SK-N-SH (cell line): Measurements from ENCODE around the gene PXDN. TPM values are rescaled to one million over a fixed set of nuclear protein-coding genes. Genes with fewer than 3 reads are reported as not detected.

Experiments
- CTCF ChIA-PET: fragments of 300-600, 350-600 bp; formaldehyde crosslinking; extraction: SDS; loops from one replicate; lab custom pipeline; 2021; lab: Yijun Ruan, JAX
- POLR2A ChIA-PET: fragments of 350-600 bp; sonication (Branson Sonifier 250); formaldehyde crosslinking; extraction: SDS; loops from one replicate; lab custom pipeline; 2020; ENCODE audit warnings: antibody characterized with exemption, inconsistent platforms; lab: Yijun Ruan, JAX
- DNase-seq: peaks from one replicate; pipeline ENCODE4 v3.0.0; 2012
- H2AFZ ChIP-seq: fragments of 200-600 bp; sonication (generic); 2 replicates; pipeline ENCODE4 v1.8.1; 2016; ENCODE audit warnings: antibody characterized with exemption, mild to moderate bottlenecking, low read depth
- H3F3A ChIP-seq: fragments of 200-600 bp; sonication (generic); replicated peaks from 2 replicates; pipeline ENCODE3; 2016; ENCODE audit warnings: antibody characterized with exemption, mild to moderate bottlenecking; ENCODE audit not compliant: insufficient read depth
- H3K27ac ChIP-seq, 2 experiments: fragments of 200-500 bp in 1 of 2; fragments of 200-600 bp in 1 of 2; sonication (Bioruptor generic) in 1 of 2; sonication (generic), shearing (Covaris generic) in 1 of 2; 2 replicates each; pipeline versions ENCODE4 v1.5.1 to v1.6.1; 2014 to 2016; ENCODE audit warnings: low read depth in 2 of 2, inconsistent platforms in 1 of 2, low read length in 1 of 2, mild to moderate bottlenecking in 1 of 2, mixed read lengths in 1 of 2
- H3K27me3 ChIP-seq: fragments of 200-600 bp; sonication (generic), shearing (Covaris generic); 2 replicates; pipeline ENCODE4 v1.6.1; 2016; ENCODE audit warnings: mixed run types; ENCODE audit not compliant: insufficient read depth
- H3K36me3 ChIP-seq, 2 experiments: fragments of 200-500 bp in 1 of 2; fragments of 200-600 bp in 1 of 2; sonication (Bioruptor generic) in 1 of 2; sonication (generic) in 1 of 2; replicated peaks in 1 of 2; 2 replicates each; pipeline versions ENCODE3 to v1.5.1; 2014 to 2016; ENCODE audit warnings: low read length in 1 of 2, mild to moderate bottlenecking in 1 of 2; ENCODE audit not compliant: insufficient read depth in 2 of 2, control insufficient read depth in 1 of 2
- H3K4me1 ChIP-seq, 2 experiments: fragments of 200-500 bp in 1 of 2; fragments of 200-600 bp in 1 of 2; sonication (Bioruptor generic) in 1 of 2; sonication (generic), shearing (Covaris generic) in 1 of 2; 2 replicates each; pipeline versions ENCODE4 v1.5.1 to v1.6.1; 2014 to 2016; ENCODE audit warnings: low read depth in 1 of 2, low read length in 1 of 2, mixed run types in 1 of 2; ENCODE audit not compliant: insufficient read depth in 2 of 2, control insufficient read depth in 1 of 2
- H3K4me2 ChIP-seq: fragments of 200-600 bp; sonication (generic), shearing (Covaris generic); 2 replicates; pipeline ENCODE4 v1.6.1; 2017; ENCODE audit warnings: mixed run types
- H3K4me3 ChIP-seq, 2 experiments: fragments of 200-500 bp in 1 of 2; fragments of 200-600 bp in 1 of 2; sonication (Bioruptor generic) in 1 of 2; sonication (generic), shearing (Covaris generic) in 1 of 2; 2 replicates each; pipeline versions ENCODE4 v1.5.1 to v1.8.1; 2014 to 2016; ENCODE audit warnings: low read depth in 2 of 2, inconsistent platforms in 1 of 2, low read length in 1 of 2, mild to moderate bottlenecking in 1 of 2, mixed read lengths in 1 of 2, moderate library complexity in 1 of 2
- H3K79me2 ChIP-seq: fragments of 200-600 bp; sonication (generic); 2 replicates; pipeline ENCODE4 v1.8.1; 2017; ENCODE audit warnings: mild to moderate bottlenecking; ENCODE audit not compliant: insufficient read depth
- H3K9ac ChIP-seq: fragments of 200-600 bp; sonication (generic); 2 replicates; pipeline ENCODE4 v1.6.1; 2017; ENCODE audit warnings: mixed run types
- H3K9me2 ChIP-seq: fragments of 200-600 bp; sonication (generic); 2 replicates; pipeline ENCODE4 v1.6.1; 2017; ENCODE audit warnings: mixed run types
- H3K9me3 ChIP-seq: fragments of 200-600 bp; sonication (generic); 2 replicates; pipeline ENCODE4 v1.6.1; 2017; ENCODE audit warnings: mixed run types, mild to moderate bottlenecking, moderate library complexity
- H4K20me1 ChIP-seq: fragments of 200-600 bp; sonication (generic); 2 replicates; pipeline ENCODE4 v1.6.1; 2017; ENCODE audit warnings: mild to moderate bottlenecking, mixed run types; ENCODE audit not compliant: insufficient read depth
- CTCF ChIP-seq: fragments of 200-600 bp; sonication (generic); IDR thresholded peaks from 2 replicates; pipeline ENCODE4 v1.6.1; 2017; ENCODE audit warnings: antibody characterized with exemption, mild to moderate bottlenecking, moderate library complexity
- ELF1 ChIP-seq: IDR thresholded peaks from 2 replicates; pipeline ENCODE4 v1.4.0; 2012
- EP300 ChIP-seq, 2 experiments: IDR thresholded peaks; 2 replicates each; pipeline versions ENCODE4 v1.4.0 to v1.6.1; 2012; ENCODE audit warnings: borderline replicate concordance in 1 of 2, low read depth in 1 of 2, low read length in 1 of 2
- GABPA ChIP-seq: IDR thresholded peaks from 2 replicates; pipeline ENCODE4 v1.4.0; 2012; ENCODE audit warnings: low read depth, mild to moderate bottlenecking
- GATA2 ChIP-seq: sonication (generic); formaldehyde crosslinking; IDR thresholded peaks from 2 replicates; pipeline ENCODE4 v1.5.0; 2020; ENCODE audit warnings: mild to moderate bottlenecking, missing genetic modification reagents
- JUND ChIP-seq: IDR thresholded peaks from 2 replicates; pipeline ENCODE4 v1.4.0; 2012
- MXI1 ChIP-seq: IDR thresholded peaks from 2 replicates; pipeline ENCODE4 v1.6.1; 2012; ENCODE audit warnings: mild to moderate bottlenecking, low read depth, low read length, improper control_type of control experiment
- NRF1 ChIP-seq: IDR thresholded peaks from 2 replicates; pipeline ENCODE4 v1.6.1; 2012; ENCODE audit warnings: low read depth, mild to moderate bottlenecking, low read length
- POLR2AphosphoS5 ChIP-seq: IDR thresholded peaks from 2 replicates; pipeline ENCODE4 v1.6.1; 2012; ENCODE audit warnings: low read depth, low read length
- RCOR1 ChIP-seq: fragments of 150-350 bp; IDR thresholded peaks from 2 replicates; pipeline ENCODE4 v1.6.1; 2017; ENCODE audit warnings: antibody characterized with exemption, low read length
- RXRA ChIP-seq: IDR thresholded peaks from 2 replicates; pipeline ENCODE4 v1.4.0; 2012; ENCODE audit warnings: low read depth, mild to moderate bottlenecking, borderline replicate concordance
- SIN3A ChIP-seq: IDR thresholded peaks from 2 replicates; pipeline ENCODE4 v1.6.1; 2012; ENCODE audit warnings: low read depth, mild to moderate bottlenecking, low read length, moderate library complexity, borderline replicate concordance
- TAF1 ChIP-seq: IDR thresholded peaks from 2 replicates; pipeline ENCODE4 v1.6.1; 2012; ENCODE audit warnings: low read depth, mild to moderate bottlenecking, low read length, moderate library complexity, borderline replicate concordance
- TCF12 ChIP-seq: IDR thresholded peaks from 2 replicates; pipeline ENCODE4 v1.4.0; 2012
- USF2 ChIP-seq: fragments of 150-350 bp; IDR thresholded peaks from 2 replicates; pipeline ENCODE4 v1.6.1; 2017; ENCODE audit warnings: antibody characterized with exemption, low read length, low read depth, borderline replicate concordance
- WGBS: methylation state at CpG from one replicate; pipeline ENCODE4 v1.1.6; 2017; ENCODE audit warnings: low lambda C conversion rate; 5-methylcytosine and 5-hydroxymethylcytosine counted together
- polyA plus RNA-seq, 3 experiments: library from polyadenylated mRNA; depleted of rRNA; stranded (reverse); fragments of >200 nt; gene quantifications; 2 replicates each; pipeline ENCODE4 v1.2.3, GENCODE V29; 2012

PXDN gene
- polyA plus RNA-seq, 1 of the 3 experiments (the other 2 are of a cell fraction) = 146 TPM

GRCh38 chr2:1601471-1602277, 142.6 kb downstream of the PXDN start:
- no peaks in the 10 kb centered on the region for H3K27me3 ChIP-seq
- 70% methylated on average over 25 of the region's 27 CpGs for WGBS
- no peak overlapping the region for H2AFZ ChIP-seq
- no peak for TF ChIP-seq RCOR1
- TF ChIP-seq USF2 = no peak
- no peak for TF ChIP-seq GATA2 (CRISPR knock-in tag)
- no peak for TF ChIP-seq JUND
- no peak for TF ChIP-seq EP300 (IDR thresholded peaks at IDR 0.05; ENCODE audit: borderline replicate concordance in 1 of 2, low read depth in 1 of 2, low read length in 1 of 2)
- TF ChIP-seq CTCF = no peak
- TF ChIP-seq TCF12 = no peak
- TF ChIP-seq POLR2AphosphoS5 = no peak
- H3K4me2 ChIP-seq = no peak overlapping the region
- H3K4me3 ChIP-seq = no peak overlapping the region
- H3K9me2 ChIP-seq = no peaks in the 10 kb centered on the region
- no peak for DNase-seq
- no peak overlapping the region for H3K27ac ChIP-seq
- ChIA-PET POLR2A (no interaction called here), CTCF (interaction anchor here (0.6 to 2.9 kb wide), 5 partner anchors 9 to 149 kb away, joined by 3 to 10 read pairs (median 3); no protein-coding TSS in a partner anchor)
- H3K9ac ChIP-seq = no peak overlapping the region
- H4K20me1 ChIP-seq = no peaks in the 10 kb centered on the region
- no peaks in the 10 kb centered on the region for H3K9me3 ChIP-seq
- no peaks in the 10 kb centered on the region for H3K36me3 ChIP-seq
- H3K79me2 ChIP-seq = no peaks in the 10 kb centered on the region
- H3K4me1 ChIP-seq = peaks cover 13 to 31% of the 10 kb centered on the region in 2 experiments; a peak in 1 of 4 replicates
- H3F3A ChIP-seq = no peaks in the 10 kb centered on the region

GRCh38 chr2:1601067-1601412, 143.3 kb downstream of the PXDN start:
- TF ChIP-seq CTCF = no peak
- TF ChIP-seq TAF1 = no peak
- TF ChIP-seq TCF12 = no peak
- no peak for TF ChIP-seq JUND
- TF ChIP-seq MXI1 = no peak
- no peak for TF ChIP-seq GATA2 (CRISPR knock-in tag)
- TF ChIP-seq ELF1 = no peak
- no peak for TF ChIP-seq GABPA
- no peak for TF ChIP-seq NRF1
- TF ChIP-seq RXRA = no peak
- no peak for TF ChIP-seq USF2
- TF ChIP-seq SIN3A = no peak

More at GRCh38 chr2:1601067-1601412, 143.3 kb downstream of the PXDN start:
- Histone ChIP-seq H3K27ac (no peak overlapping the region), H2AFZ (no peak overlapping the region), H3K4me2 (no peak overlapping the region), H4K20me1 (no peaks in the 10 kb centered on the region), H3F3A (no peaks in the 10 kb centered on the region), H3K9ac (no peak overlapping the region), H3K9me3 (no peaks in the 10 kb centered on the region), H3K9me2 (no peaks in the 10 kb centered on the region), H3K27me3 (no peaks in the 10 kb centered on the region), H3K4me1 (peaks cover 8 to 28% of the 10 kb centered on the region in 2 experiments; a peak in 1 of 4 replicates), H3K79me2 (no peaks in the 10 kb centered on the region), H3K4me3 (no peak overlapping the region), H3K36me3 (no peaks in the 10 kb centered on the region)
- CTCF ChIA-PET = interaction anchor here (0.8 to 2.9 kb wide), 7 partner anchors 10 to 150 kb away, joined by 3 to 10 read pairs (median 4); no protein-coding TSS in a partner anchor
- no peak for DNase-seq
- 59% methylated on average over 5 of the region's 5 CpGs for WGBS
- POLR2A ChIA-PET = no interaction called here
